ENCODE results near the gene SLC19A1. TPM values are rescaled to one million over a fixed set of nuclear protein-coding genes. Genes with fewer than 3 reads are reported as not detected.

SLC19A1 gene
- polyA plus RNA-seq, 3 donors, result 25.0 to 53.0 (median 39.9) TPM

DNA sequence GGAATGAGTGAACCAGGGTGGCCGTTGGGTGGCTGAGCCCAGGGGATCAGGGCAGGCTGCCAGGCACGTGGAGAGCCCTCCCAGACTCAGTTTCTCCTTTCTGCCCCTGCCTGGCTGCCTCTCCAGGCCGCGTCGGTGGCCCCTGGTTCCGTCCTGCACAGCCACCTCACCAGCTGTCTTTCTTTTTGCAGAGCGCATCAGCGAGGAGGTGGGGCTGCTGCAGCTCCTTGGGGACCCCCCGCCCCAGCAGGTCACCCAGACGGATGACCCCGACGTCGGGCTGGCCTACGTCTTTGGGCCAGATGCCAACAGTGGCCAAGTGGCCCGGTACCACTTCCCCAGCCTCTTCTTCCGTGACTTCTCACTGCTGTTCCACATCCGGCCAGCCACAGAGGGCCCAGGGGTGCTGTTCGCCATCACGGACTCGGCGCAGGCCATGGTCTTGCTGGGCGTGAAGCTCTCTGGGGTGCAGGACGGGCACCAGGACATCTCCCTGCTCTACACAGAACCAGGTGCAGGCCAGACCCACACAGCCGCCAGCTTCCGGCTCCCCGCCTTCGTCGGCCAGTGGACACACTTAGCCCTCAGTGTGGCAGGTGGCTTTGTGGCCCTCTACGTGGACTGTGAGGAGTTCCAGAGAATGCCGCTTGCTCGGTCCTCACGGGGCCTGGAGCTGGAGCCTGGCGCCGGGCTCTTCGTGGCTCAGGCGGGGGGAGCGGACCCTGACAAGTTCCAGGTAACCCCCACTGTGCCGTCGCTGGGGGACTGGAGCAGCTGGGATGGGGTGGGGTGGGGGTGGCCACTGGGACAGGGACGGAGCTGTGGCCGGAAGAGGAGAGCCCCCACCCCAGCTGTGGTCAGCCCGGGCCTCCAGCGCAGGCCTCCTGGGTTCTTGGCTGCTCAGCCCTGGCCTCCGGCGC, 73.9 kb downstream of the SLC19A1 start:
- Histone ChIP-seq H3K4me2 (replicated peaks; ENCODE audit: extremely low read depth, low read length, poor library complexity, severe bottlenecking) (no peak overlapping the region), H4K20me1 (ENCODE audit: insufficient read depth, low read length) (no peaks in the 10 kb centered on the region), H3K9ac (ENCODE audit: insufficient read depth, low read length, poor library complexity, severe bottlenecking) (no peak overlapping the region), H3K27me3 (ENCODE audit: control insufficient read depth in 2 of 2, insufficient read depth in 2 of 2, low read length in 2 of 2) (no peaks in the 10 kb centered on the region), H3K79me2 (ENCODE audit: insufficient read depth, low read length) (no peaks in the 10 kb centered on the region), H2AFZ (ENCODE audit: insufficient read depth, low read depth, low read length, poor library complexity, severe bottlenecking) (no peak overlapping the region), H3K4me3 (replicated peaks in 1 of 3; ENCODE audit: low read depth in 2 of 3, low read length in 3 of 3) (no peak overlapping the region), H3K9me3 (replicated peaks in 1 of 2; ENCODE audit: control insufficient read depth in 1 of 2, insufficient read depth in 1 of 2, low read length in 2 of 2) (no peaks in the 10 kb centered on the region), H3K27ac (ENCODE audit: low read depth in 1 of 2, low read length in 2 of 2) (no peak overlapping the region), H3K36me3 (replicated peaks in 1 of 2; ENCODE audit: control insufficient read depth in 1 of 2, insufficient read depth in 2 of 2, low read length in 2 of 2) (no peaks in the 10 kb centered on the region), H3K4me1 (ENCODE audit: control insufficient read depth in 1 of 2, insufficient read depth in 2 of 2, low read length in 2 of 2) (no peaks in the 10 kb centered on the region)
- H3K36me3 Mint-ChIP-seq, result no peaks in the 10 kb centered on the region
- no peak for DNase-seq
- 93% methylated on average over 42 of the region's 45 CpGs for WGBS (ENCODE audit: insufficient coverage)
- peaks cover 4 to 11% (median 8%) of the 10 kb centered on the region in 3 donors for H3K27me3 Mint-ChIP-seq (ENCODE audit: low read depth in 3 of 3)
- H3K4me1 Mint-ChIP-seq, result no peaks in the 10 kb centered on the region
- H3K9me3 Mint-ChIP-seq, result peaks cover 0 to 4% (median under 1%) of the 10 kb centered on the region in 7 donors
- no peak overlapping the region for H3K27ac Mint-ChIP-seq
- intact Hi-C loops (cut with micrococcal nuclease), result no loop called here
- no peak overlapping the region for H3K4me3 Mint-ChIP-seq
- TF ChIP-seq, protein P1, sequence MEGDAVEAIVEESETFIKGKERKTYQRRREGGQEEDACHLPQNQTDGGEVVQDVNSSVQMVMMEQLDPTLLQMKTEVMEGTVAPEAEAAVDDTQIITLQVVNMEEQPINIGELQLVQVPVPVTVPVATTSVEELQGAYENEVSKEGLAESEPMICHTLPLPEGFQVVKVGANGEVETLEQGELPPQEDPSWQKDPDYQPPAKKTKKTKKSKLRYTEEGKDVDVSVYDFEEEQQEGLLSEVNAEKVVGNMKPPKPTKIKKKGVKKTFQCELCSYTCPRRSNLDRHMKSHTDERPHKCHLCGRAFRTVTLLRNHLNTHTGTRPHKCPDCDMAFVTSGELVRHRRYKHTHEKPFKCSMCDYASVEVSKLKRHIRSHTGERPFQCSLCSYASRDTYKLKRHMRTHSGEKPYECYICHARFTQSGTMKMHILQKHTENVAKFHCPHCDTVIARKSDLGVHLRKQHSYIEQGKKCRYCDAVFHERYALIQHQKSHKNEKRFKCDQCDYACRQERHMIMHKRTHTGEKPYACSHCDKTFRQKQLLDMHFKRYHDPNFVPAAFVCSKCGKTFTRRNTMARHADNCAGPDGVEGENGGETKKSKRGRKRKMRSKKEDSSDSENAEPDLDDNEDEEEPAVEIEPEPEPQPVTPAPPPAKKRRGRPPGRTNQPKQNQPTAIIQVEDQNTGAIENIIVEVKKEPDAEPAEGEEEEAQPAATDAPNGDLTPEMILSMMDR (IDR thresholded peaks at IDR 0.05), result no peak

DNA sequence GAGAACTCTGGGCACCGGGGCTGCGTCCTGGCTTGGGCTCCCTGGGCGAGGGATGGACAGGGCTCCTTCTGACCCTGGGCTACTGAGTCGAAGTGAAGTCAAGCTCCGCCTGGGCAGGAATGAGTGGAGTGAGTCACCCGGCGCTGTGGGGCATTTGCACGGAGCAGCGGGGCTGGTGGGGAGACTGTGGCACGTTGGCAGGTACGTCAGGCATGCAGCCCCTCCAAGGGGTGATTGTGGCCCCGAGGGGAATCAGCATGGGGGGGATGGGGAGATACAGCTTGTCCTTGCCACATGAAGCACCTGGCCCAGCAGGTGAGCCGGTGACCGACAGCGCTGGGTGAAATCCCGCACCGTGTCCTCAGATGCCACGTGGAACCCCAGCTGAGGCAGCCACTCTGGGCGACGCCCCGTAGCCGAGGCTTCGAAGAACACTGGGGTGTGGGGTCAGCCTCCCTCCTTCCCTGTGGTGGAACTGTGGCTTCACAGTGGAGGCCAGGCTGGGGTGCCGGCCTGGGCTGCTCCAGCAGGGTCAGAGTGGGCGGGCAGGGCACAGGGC, 74.9 kb downstream of the SLC19A1 start:
- Histone ChIP-seq H3K9ac (ENCODE audit: insufficient read depth, low read length, poor library complexity, severe bottlenecking) (no peak overlapping the region), H3K4me2 (replicated peaks; ENCODE audit: extremely low read depth, low read length, poor library complexity, severe bottlenecking) (no peak overlapping the region), H3K79me2 (ENCODE audit: insufficient read depth, low read length) (no peaks in the 10 kb centered on the region), H2AFZ (ENCODE audit: insufficient read depth, low read depth, low read length, poor library complexity, severe bottlenecking) (no peak overlapping the region), H4K20me1 (ENCODE audit: insufficient read depth, low read length) (no peaks in the 10 kb centered on the region), H3K36me3 (replicated peaks in 1 of 2; ENCODE audit: control insufficient read depth in 1 of 2, insufficient read depth in 2 of 2, low read length in 2 of 2) (no peaks in the 10 kb centered on the region), H3K27ac (ENCODE audit: low read depth in 1 of 2, low read length in 2 of 2) (no peak overlapping the region), H3K9me3 (replicated peaks in 1 of 2; ENCODE audit: control insufficient read depth in 1 of 2, insufficient read depth in 1 of 2, low read length in 2 of 2) (peaks cover 0 to 3% of the 10 kb centered on the region in 2 donors), H3K27me3 (ENCODE audit: control insufficient read depth in 2 of 2, insufficient read depth in 2 of 2, low read length in 2 of 2) (no peaks in the 10 kb centered on the region), H3K4me1 (ENCODE audit: control insufficient read depth in 1 of 2, insufficient read depth in 2 of 2, low read length in 2 of 2) (no peaks in the 10 kb centered on the region), H3K4me3 (replicated peaks in 1 of 3; ENCODE audit: low read depth in 2 of 3, low read length in 3 of 3) (no peak overlapping the region)
- peaks cover 4 to 14% (median 13%) of the 10 kb centered on the region in 3 donors for H3K27me3 Mint-ChIP-seq (ENCODE audit: low read depth in 3 of 3)
- 96% methylated on average over 22 of the region's 25 CpGs for WGBS (ENCODE audit: insufficient coverage)
- no peaks in the 10 kb centered on the region for H3K36me3 Mint-ChIP-seq
- no peak overlapping the region for H3K27ac Mint-ChIP-seq
- no peaks in the 10 kb centered on the region for H3K4me1 Mint-ChIP-seq
- intact Hi-C loops (cut with micrococcal nuclease), result no loop called here
- H3K9me3 Mint-ChIP-seq, result peaks cover 0 to 14% (median 4%) of the 10 kb centered on the region in 7 donors
- TF ChIP-seq, protein P1 (IDR thresholded peaks at IDR 0.05), result no peak
- no peak overlapping the region for H3K4me3 Mint-ChIP-seq
- no peak for DNase-seq
